H1 (cell line): ENCODE results near the gene IL12B. TPM values are rescaled to one million over a fixed set of nuclear protein-coding genes. Genes with fewer than 3 reads are reported as not detected.

Experiments used
- CTCF ChIA-PET: fragments of 300-600 bp; sonication (Branson Sonifier 250); formaldehyde crosslinking; loops from one replicate; lab custom pipeline; 2021; ENCODE audit not compliant: partially characterized antibody; lab: Charles Lee
- POLR2A ChIA-PET: fragments of 300-600 bp; sonication (Branson Sonifier 250); formaldehyde crosslinking; loops from one replicate; lab custom pipeline; 2021; ENCODE audit warnings: inconsistent platforms; ENCODE audit not compliant: partially characterized antibody; lab: Charles Lee
- DNase-seq, 2 experiments: peaks; one replicate each; pipeline versions ENCODE4 v3.0.0 to v3.0.0-alpha.2; 2010 to 2022; ENCODE audit warnings: low spot score in 2 of 2, low read depth in 1 of 2, mixed read lengths in 1 of 2
- FAIRE-seq: peaks from 2 replicates; lab custom pipeline; 2011; peaks lifted over from hg19 to GRCh38; lab: Jason Lieb, UNC
- H2AFZ ChIP-seq: 2 replicates; pipeline ENCODE4 v1.8.1; 2012; ENCODE audit warnings: low read length, inconsistent platforms
- H2AK5ac ChIP-seq: 2 replicates; pipeline ENCODE4 v1.6.1; 2013; ENCODE audit warnings: low read depth, low read length
- H2BK120ac ChIP-seq: replicated peaks from 2 replicates; pipeline ENCODE3; 2013; ENCODE audit warnings: low read depth, low read length, inconsistent platforms
- H2BK12ac ChIP-seq: 2 replicates; pipeline ENCODE4 v1.6.1; 2013; ENCODE audit warnings: low read depth, low read length
- H2BK15ac ChIP-seq: 2 replicates; pipeline ENCODE4 v1.6.1; 2013; ENCODE audit warnings: low read length
- H2BK20ac ChIP-seq: 2 replicates; pipeline ENCODE4 v1.6.1; 2013; ENCODE audit warnings: low read length
- H2BK5ac ChIP-seq: 2 replicates; pipeline ENCODE4 v1.6.1; 2013; ENCODE audit warnings: low read depth, low read length
- H3K14ac ChIP-seq: 2 replicates; pipeline ENCODE4 v1.6.1; 2013; ENCODE audit warnings: inconsistent platforms; ENCODE audit not compliant: insufficient read length
- H3K18ac ChIP-seq: 2 replicates; pipeline ENCODE4 v1.6.1; 2013; ENCODE audit warnings: low read length; ENCODE audit errors: extremely low read depth
- H3K23ac ChIP-seq: 2 replicates; pipeline ENCODE4 v1.6.1; 2013; ENCODE audit warnings: inconsistent platforms; ENCODE audit not compliant: insufficient read length
- H3K23me2 ChIP-seq: 2 replicates; pipeline ENCODE4 v1.6.1; 2013; ENCODE audit warnings: low read depth, low read length
- H3K27ac ChIP-seq: 2 replicates; pipeline ENCODE4 v1.6.1; 2011; ENCODE audit warnings: low read depth, low read length, inconsistent platforms
- H3K27me3 ChIP-seq, 4 experiments: replicated peaks in 1 of 4; 1 replicate in 1 of 4; 2 replicates in 3 of 4; pipeline versions ENCODE4 v1.6.1 to v1.8.1; 2011 to 2013; ENCODE audit warnings: low read length in 3 of 4, mild to moderate bottlenecking in 3 of 4, inconsistent platforms in 2 of 4, mixed read lengths in 2 of 4, moderate library complexity in 1 of 4; ENCODE audit not compliant: control insufficient read depth in 3 of 4, insufficient read depth in 3 of 4; ENCODE audit errors: extremely low read depth in 1 of 4
- H3K36me3 ChIP-seq, 4 experiments: 2 replicates each; pipeline versions ENCODE4 v1.6.1 to v1.8.1; 2011 to 2013; ENCODE audit warnings: mild to moderate bottlenecking in 4 of 4, low read length in 3 of 4, moderate library complexity in 2 of 4, control low read depth in 1 of 4, inconsistent platforms in 1 of 4; ENCODE audit not compliant: insufficient read depth in 4 of 4, control insufficient read depth in 2 of 4
- H3K4ac ChIP-seq: replicated peaks from 2 replicates; pipeline ENCODE3; 2013; ENCODE audit warnings: low read length, low read depth, mixed read lengths, inconsistent platforms; ENCODE audit not compliant: insufficient read length
- H3K4me1 ChIP-seq, 4 experiments: replicated peaks in 1 of 4; 1 replicate in 1 of 4; 2 replicates in 3 of 4; pipeline versions ENCODE4 v1.6.1 to v1.8.1; 2011 to 2013; ENCODE audit warnings: low read length in 3 of 4, inconsistent platforms in 2 of 4, mixed read lengths in 1 of 4; ENCODE audit not compliant: insufficient read depth in 4 of 4, control insufficient read depth in 3 of 4
- H3K4me2 ChIP-seq, 2 experiments: 2 replicates each; pipeline versions ENCODE4 v1.6.1 to v1.8.1; 2011 to 2013; ENCODE audit warnings: low read depth in 2 of 2, low read length in 2 of 2, control low read depth in 1 of 2, inconsistent platforms in 1 of 2, mild to moderate bottlenecking in 1 of 2; ENCODE audit not compliant: insufficient read depth in 1 of 2
- H3K4me3 ChIP-seq, 4 experiments: fragments of 200-600, 300-600 bp in 1 of 4; sonication (generic), shearing (Covaris generic), sonication (Bioruptor Twin) in 1 of 4; 2 replicates each; pipeline versions ENCODE4 v1.5.1 to v1.8.1; 2011 to 2016; ENCODE audit warnings: low read length in 4 of 4, low read depth in 3 of 4, control low read depth in 2 of 4, inconsistent platforms in 2 of 4, mild to moderate bottlenecking in 2 of 4, mixed read lengths in 1 of 4, moderate library complexity in 1 of 4; ENCODE audit not compliant: insufficient read depth in 2 of 4; ENCODE audit errors: extremely low read depth in 1 of 4
- H3K56ac ChIP-seq: replicated peaks from 2 replicates; pipeline ENCODE3; 2013; ENCODE audit warnings: low read depth, mild to moderate bottlenecking, mixed read lengths, low read length, inconsistent platforms; ENCODE audit not compliant: insufficient read length
- H3K79me1 ChIP-seq: 2 replicates; pipeline ENCODE4 v1.6.1; 2013; ENCODE audit warnings: low read depth, low read length, control low read depth
- H3K79me2 ChIP-seq, 2 experiments: 2 replicates each; pipeline versions ENCODE4 v1.6.1 to v1.8.1; 2012 to 2013; ENCODE audit warnings: low read length in 2 of 2, mild to moderate bottlenecking in 2 of 2, inconsistent platforms in 1 of 2; ENCODE audit not compliant: insufficient read depth in 2 of 2, control insufficient read depth in 1 of 2
- H3K9ac ChIP-seq, 4 experiments: replicated peaks in 1 of 4; 1 replicate in 1 of 4; 2 replicates in 3 of 4; pipeline versions ENCODE4 v1.6.1 to v1.8.1; 2011 to 2013; ENCODE audit warnings: low read depth in 3 of 4, low read length in 3 of 4, control low read depth in 2 of 4, mild to moderate bottlenecking in 2 of 4, moderate library complexity in 2 of 4, inconsistent platforms in 1 of 4; ENCODE audit errors: extremely low read depth in 1 of 4
- H3K9me3 ChIP-seq, 2 experiments: 2 replicates each; pipeline versions ENCODE4 v1.6.1 to v1.8.1; 2012 to 2013; ENCODE audit warnings: mild to moderate bottlenecking in 2 of 2, moderate library complexity in 2 of 2, control low read depth in 1 of 2, inconsistent platforms in 1 of 2, low read depth in 1 of 2, low read length in 1 of 2, mixed read lengths in 1 of 2; ENCODE audit not compliant: insufficient read depth in 2 of 2
- H4K20me1 ChIP-seq, 2 experiments: replicated peaks in 1 of 2; 2 replicates each; pipeline versions ENCODE3 to v1.8.1; 2011 to 2013; ENCODE audit warnings: inconsistent platforms in 2 of 2, low read length in 2 of 2, mild to moderate bottlenecking in 1 of 2; ENCODE audit not compliant: insufficient read depth in 2 of 2, control insufficient read depth in 1 of 2
- H4K5ac ChIP-seq: 2 replicates; pipeline ENCODE4 v1.6.1; 2013; ENCODE audit warnings: low read length, low read depth, mixed read lengths, inconsistent platforms; ENCODE audit not compliant: insufficient read length
- H4K8ac ChIP-seq: 2 replicates; pipeline ENCODE4 v1.8.0; 2013; ENCODE audit warnings: mild to moderate bottlenecking, moderate library complexity, low read length, inconsistent platforms; ENCODE audit not compliant: insufficient read depth; ENCODE audit errors: extremely low read depth
- H4K91ac ChIP-seq: replicated peaks from 2 replicates; pipeline ENCODE3; 2013; ENCODE audit warnings: low read length, mixed read lengths, inconsistent platforms; ENCODE audit not compliant: insufficient read length
- ATF2 ChIP-seq: IDR thresholded peaks from 2 replicates; pipeline ENCODE4 v1.6.1; 2012; ENCODE audit warnings: low read length, inconsistent platforms
- CBX5 ChIP-seq: fragments of 300-800, 300-1000 bp; sonication (generic); IDR thresholded peaks from 2 replicates; pipeline ENCODE4 v1.7.1; 2016; ENCODE audit warnings: antibody characterized with exemption, low read length, low read depth
- CHD1 ChIP-seq: IDR thresholded peaks from 2 replicates; pipeline ENCODE4 v1.6.1; 2012; ENCODE audit warnings: low read depth, low read length, improper control_type of control experiment
- GTF2F1 ChIP-seq: IDR thresholded peaks from 2 replicates; pipeline ENCODE4 v1.6.1; 2012; ENCODE audit warnings: low read depth, low read length, improper control_type of control experiment, borderline replicate concordance
- JUND ChIP-seq: IDR thresholded peaks from 2 replicates; pipeline ENCODE4 v1.6.1; 2011; ENCODE audit warnings: mild to moderate bottlenecking, improper control_type of control experiment, low read length
- KDM1A ChIP-seq: fragments of 200-600, 300-600 bp; sonication (generic); IDR thresholded peaks from 2 replicates; pipeline ENCODE4 v1.7.1; 2016; ENCODE audit warnings: mild to moderate bottlenecking, low read length, borderline replicate concordance
- NRF1 ChIP-seq: IDR thresholded peaks from 2 replicates; pipeline ENCODE4 v1.6.1; 2011; ENCODE audit warnings: mild to moderate bottlenecking, low read depth, low read length, improper control_type of control experiment
- POU5F1 ChIP-seq: IDR thresholded peaks from 2 replicates; pipeline ENCODE4 v1.6.1; 2011; ENCODE audit warnings: low read depth, mild to moderate bottlenecking, low read length, moderate library complexity
- RFX5 ChIP-seq: IDR thresholded peaks from 2 replicates; pipeline ENCODE4 v1.6.1; 2011; ENCODE audit warnings: low read depth, low read length, improper control_type of control experiment, borderline replicate concordance
- SIN3A ChIP-seq, 2 experiments: IDR thresholded peaks in 1 of 2; conservative IDR thresholded peaks in 1 of 2; 2 replicates each; pipeline ENCODE4 v1.6.1; 2011 to 2012; ENCODE audit warnings: low read length in 2 of 2, improper control_type of control experiment in 1 of 2, low read depth in 1 of 2, mild to moderate bottlenecking in 1 of 2
- TBP ChIP-seq: IDR thresholded peaks from 2 replicates; pipeline ENCODE4 v1.6.1; 2011; ENCODE audit warnings: low read depth, low read length, improper control_type of control experiment
- TEAD4 ChIP-seq: IDR thresholded peaks from 2 replicates; pipeline ENCODE4 v1.6.1; 2012; ENCODE audit warnings: low read depth, low read length, inconsistent platforms, mixed read lengths
- polyA plus RNA-seq, 7 experiments: library from polyadenylated mRNA; depleted of rRNA in 3 of 7; stranded (reverse) in 5 of 7; unstranded in 2 of 7; fragments of >200 nt in 5 of 7; fragments of 200-250 nt in 2 of 7; gene quantifications; 1 replicate in 5 of 7; 2 replicates in 1 of 7; 4 replicates in 1 of 7; pipeline versions ENCODE4 v1.2.1 to v1.2.3, GENCODE V29; 2011 to 2013; ENCODE audit warnings: missing spikeins in 2 of 7, mixed read lengths in 2 of 7
- total RNA-seq: library from RNA; stranded (reverse); fragmentation: NEBNext Ultra II Directional; extraction: Animal tissue kit (Norgen Biotek cat#: 25700); gene quantifications from 2 replicates; pipeline ENCODE4 v1.2.1, GENCODE V29; 2021
- TF ChIP-seq, protein P1 (sequence below): IDR thresholded peaks from 2 replicates; pipeline ENCODE4 v1.6.1; 2012; ENCODE audit warnings: inconsistent platforms

IL12B gene
- total and polyA plus RNA-seq, 2 of the 8 experiments (the other 6 are each of a cell fraction or from before 2014, with no cell fraction given): not detected

DNA sequence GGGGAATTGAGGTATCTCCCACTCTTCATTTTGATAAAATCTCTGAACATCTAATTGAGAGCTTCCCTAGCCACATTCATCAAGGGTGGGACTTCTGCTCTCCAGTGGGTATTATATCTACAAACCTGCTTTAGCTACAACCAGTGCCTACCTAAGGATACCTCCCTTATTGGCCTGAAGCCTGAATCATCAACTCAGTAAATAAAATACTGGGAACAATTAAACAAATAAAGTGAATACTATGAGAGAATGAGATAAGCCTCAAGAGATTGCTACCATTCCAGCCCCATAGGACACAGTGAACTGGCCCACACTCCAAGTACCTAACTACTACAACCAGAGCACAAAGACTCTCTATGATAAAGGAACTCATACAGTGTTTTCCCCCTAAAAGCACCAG lies 47.4 kb upstream of the IL12B start:
- Histone ChIP-seq H2BK20ac (no peak overlapping the region), H3K18ac (no peak overlapping the region), H4K20me1 (no peaks in the 10 kb centered on the region), H4K8ac (no peak overlapping the region), H3K23ac (no peak overlapping the region), H3K4ac (no peak overlapping the region), H3K14ac (no peak overlapping the region), H2BK12ac (no peak overlapping the region), H2BK5ac (no peak overlapping the region), H3K36me3 (no peaks in the 10 kb centered on the region; a peak in 1 of 8 replicates), H3K4me3 (no peak overlapping the region), H3K79me1 (no peaks in the 10 kb centered on the region), H3K23me2 (no peaks in the 10 kb centered on the region), H3K4me2 (no peak overlapping the region), H2BK15ac (no peak overlapping the region), H3K27me3 (no peaks in the 10 kb centered on the region), H4K91ac (no peak overlapping the region), H3K9ac (no peak overlapping the region), H2BK120ac (no peak overlapping the region), H3K4me1 (no peaks in the 10 kb centered on the region), H2AFZ (no peak overlapping the region), H3K27ac (no peak overlapping the region), H3K56ac (no peak overlapping the region), H3K9me3 (peaks cover 5 to 9% of the 10 kb centered on the region in 2 experiments; a peak in 3 of 4 replicates), H3K79me2 (no peaks in the 10 kb centered on the region), H4K5ac (no peak overlapping the region), H2AK5ac (no peak overlapping the region)
- POLR2A ChIA-PET: no interaction called here
- TF ChIP-seq CHD1 (no peak), RFX5 (no peak), NRF1 (no peak), ATF2 (no peak), TBP (no peak), GTF2F1 (no peak), CBX5 (no peak), SIN3A (conservative IDR thresholded peaks at IDR 0.05 in 1 of 2, IDR thresholded peaks at IDR 0.05 in 1 of 2; ENCODE audit: low read depth in 1 of 2, low read length in 2 of 2) (no peak), POU5F1 (no peak), JUND (no peak), TEAD4 (no peak), KDM1A (no peak)
- TF ChIP-seq, protein P1, sequence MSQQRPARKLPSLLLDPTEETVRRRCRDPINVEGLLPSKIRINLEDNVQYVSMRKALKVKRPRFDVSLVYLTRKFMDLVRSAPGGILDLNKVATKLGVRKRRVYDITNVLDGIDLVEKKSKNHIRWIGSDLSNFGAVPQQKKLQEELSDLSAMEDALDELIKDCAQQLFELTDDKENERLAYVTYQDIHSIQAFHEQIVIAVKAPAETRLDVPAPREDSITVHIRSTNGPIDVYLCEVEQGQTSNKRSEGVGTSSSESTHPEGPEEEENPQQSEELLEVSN: no peak
- CTCF ChIA-PET: interaction anchor here (1.1 kb wide), 1 partner anchor 22 kb away, joined by 4 read pairs; no protein-coding TSS in a partner anchor
- FAIRE-seq: no peak
- no peak for DNase-seq
